ENCODE measurements around the gene INHBE.

The INHBE gene

DNA sequence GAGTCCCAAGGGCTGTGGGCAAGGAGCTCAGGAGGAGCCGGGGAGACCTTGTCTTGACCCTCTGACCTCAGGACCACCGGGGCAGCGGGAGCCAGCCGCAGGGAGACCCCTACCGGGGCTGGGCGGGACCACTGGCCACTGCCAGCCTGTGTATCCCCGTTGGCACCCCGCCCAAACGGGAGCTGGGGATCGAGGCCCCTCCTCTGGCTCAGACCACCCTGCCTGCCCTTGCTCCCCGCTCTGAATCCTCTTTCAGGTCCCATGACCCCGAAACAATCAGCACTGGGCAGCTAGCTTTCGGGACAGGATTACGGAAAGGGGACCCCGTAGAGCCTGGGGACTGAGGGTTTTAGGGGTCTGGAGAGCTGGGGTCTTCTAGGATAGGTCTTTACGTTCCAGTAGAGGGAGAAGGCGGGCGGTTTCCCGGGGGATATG lies 5.8 kb downstream of the INHBE start:
- DNase-seq (ENCODE audit: low spot score), result no peak

DNA sequence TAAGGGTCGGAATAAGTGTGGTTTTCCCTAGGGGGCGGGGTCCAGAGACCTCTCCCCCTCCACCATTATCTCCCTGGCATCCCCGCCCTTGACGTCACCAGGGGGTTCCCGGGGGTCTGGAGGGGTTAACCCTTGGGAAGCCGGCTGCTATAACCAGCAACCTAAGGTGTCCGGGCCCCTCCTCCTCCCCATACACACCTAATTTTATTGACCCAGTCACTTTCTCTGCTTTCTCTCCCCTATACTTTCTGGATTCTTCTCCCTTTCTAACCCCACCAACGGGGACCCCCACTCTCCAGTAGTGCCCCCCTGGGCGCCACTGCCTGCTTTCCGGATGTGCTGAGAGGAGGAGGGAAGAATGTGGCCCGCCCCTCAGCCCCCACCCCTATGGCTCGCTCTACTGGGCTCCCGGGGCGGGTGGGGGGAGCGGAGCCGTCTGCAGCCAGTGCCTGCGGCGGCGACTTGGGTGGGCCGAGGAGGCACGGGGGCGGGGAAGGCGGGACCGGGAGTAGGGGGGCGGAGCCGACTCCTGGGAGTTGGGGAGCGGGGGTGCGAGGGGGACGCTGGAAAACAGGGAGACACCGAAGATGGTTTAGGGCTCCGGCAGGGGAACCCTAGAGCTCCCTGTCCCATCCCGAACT lies 6.3 kb downstream of the INHBE start:
- DNase-seq (ENCODE audit: low spot score), result peak; percentile 50

DNA sequence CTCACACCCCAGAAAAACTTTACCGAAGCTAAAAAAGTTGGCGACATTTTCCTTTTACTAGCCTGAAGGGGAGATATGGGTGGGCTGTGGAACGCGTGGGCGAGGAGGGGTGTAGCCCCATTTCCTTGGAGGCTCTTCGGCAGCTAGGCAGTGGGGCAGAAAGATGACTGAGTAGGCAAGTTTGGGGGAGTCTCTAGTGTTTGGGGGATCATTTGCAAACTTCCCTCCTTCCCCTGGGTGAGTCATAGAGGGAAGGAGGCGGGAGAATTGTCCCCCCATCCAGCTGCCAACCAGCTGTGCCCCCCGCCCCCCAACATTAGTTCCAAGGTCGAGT lies 6.8 kb downstream of the INHBE start:
- DNase-seq (ENCODE audit: low spot score), result no peak

DNA sequence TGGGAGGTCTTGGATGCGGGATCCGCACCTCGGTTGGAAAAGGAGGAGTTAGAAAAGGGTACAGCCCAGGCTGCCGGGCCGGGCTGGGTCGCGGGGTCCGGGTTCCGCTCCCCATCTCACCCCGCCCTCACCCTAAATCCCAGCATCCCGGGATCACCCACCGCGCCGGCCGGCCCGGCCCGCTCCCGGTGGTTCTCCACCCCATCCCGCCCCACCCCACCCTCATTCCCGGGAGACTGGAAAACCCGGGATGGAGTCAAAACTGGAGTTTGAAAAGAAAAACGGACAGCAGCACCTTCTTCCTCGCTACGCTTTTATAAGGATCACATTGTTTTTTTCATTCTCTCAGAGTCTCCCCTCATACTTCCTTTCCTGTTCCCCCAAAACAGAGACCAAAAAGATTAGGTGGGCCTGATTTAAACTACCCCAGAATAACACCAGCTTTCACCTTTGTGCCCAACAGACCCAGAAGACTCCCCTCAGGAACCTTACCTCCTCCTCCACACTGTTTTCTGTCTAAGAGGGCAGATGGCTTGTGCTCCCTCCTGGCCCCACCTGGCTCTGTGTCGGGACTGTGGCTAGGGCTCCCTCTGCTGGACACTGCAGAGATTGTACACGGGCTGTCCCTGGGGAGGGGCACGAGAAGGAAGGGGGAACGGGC lies 7.3 kb downstream of the INHBE start:
- peak; percentile 95 for DNase-seq (ENCODE audit: low spot score)

DNA sequence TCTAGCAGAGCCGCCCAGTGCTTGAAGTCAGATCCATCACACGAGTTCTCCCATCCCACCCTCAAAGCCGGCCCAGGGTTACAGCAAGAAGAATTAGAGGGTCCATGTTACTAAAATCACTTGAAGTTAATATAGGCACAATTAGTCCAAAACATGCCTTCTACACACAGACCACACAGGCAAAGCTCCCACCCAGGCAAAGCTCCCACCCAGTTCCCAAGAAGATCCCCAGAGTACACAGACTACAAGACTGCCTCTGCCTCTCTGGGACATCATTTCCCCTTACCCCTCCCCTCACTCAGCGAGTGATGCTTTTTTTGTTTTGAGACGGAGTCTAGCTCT lies 7.8 kb downstream of the INHBE start:
- no peak for DNase-seq (ENCODE audit: low spot score)

DNA sequence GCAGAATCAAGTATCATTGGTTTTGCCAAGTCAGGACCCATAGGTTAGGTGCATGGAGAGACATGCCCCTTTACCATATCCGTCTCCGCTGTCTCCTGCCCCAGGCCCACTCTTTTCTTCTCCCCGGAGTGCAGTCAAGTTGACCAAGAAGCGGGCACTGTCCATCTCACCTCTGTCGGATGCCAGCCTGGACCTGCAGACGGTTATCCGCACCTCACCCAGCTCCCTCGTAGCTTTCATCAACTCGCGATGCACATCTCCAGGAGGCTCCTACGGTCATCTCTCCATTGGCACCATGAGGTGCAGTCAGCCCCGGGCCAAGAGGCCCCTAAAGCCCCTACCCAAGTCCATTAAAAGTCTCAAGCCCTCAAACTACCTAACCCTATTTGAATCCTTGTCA lies 9.5 kb downstream of the INHBE start:
- DNase-seq (ENCODE audit: low spot score), result no peak

DNA sequence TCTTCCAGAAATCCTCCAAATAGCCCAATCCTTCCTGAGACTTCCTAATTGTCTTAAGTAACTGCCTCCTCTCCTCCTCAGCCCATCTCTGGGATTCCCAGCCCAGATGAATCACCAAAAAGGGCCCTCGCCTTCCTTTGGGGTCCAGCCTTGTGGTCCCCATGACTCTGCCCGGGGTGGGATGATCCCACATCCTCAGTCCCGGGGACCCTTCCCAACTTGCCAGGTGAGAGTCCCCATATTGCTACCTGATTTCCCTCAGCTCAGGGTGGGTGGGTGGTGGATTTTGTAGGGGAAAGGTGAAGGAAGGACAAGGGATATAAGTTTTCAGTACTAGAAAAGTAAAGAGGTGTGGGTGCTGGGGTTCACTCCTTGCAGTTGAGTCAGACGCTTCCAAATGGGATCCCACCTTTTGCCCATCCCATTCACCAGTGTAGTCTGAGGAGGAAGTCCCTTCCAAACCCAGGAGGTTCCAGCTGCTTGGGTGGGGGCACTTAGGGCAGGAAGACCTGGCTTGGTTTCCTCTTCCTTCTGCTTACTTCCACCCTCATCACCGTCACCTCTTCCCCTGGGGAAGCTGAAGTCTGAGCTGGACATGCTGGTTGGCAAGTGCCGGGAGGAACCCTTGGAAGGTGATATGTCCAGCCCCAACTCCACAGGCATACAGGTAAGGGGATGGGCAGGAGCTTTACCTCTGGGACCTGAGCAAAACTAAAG lies 10.1 kb downstream of the INHBE start:
- DNase-seq (ENCODE audit: low spot score), result no peak

DNA sequence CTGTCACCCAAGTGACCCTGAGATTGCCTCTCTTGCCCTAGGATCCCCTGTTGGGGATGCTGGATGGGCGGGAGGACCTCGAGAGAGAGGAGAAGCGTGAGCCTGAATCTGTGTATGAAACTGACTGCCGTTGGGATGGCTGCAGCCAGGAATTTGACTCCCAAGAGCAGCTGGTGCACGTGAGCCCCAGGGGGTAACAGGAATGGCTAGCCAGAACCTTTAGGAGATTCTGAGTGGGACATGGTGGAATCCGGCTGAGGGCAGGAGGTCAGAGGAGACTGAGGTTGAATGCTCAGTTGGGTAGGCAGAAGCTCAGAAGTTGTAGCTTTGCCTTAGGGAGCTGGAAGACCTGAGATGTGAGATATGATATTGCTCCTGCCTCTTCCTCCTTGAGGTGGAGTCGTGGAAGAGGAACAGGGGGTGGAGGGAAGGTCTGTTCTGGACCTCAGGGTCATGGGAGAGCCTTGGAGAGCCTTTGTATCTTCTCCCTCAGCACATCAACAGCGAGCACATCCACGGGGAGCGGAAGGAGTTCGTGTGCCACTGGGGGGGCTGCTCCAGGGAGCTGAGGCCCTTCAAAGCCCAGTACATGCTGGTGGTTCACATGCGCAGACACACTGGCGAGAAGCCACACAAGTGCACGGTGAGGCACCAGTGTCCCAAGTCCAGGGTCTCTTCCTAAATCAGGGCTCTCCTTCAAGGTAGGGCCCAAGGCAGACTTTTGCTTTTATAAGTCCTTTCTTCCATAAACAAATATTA lies 10.8 kb downstream of the INHBE start:
- no peak for DNase-seq (ENCODE audit: low spot score)

DNA sequence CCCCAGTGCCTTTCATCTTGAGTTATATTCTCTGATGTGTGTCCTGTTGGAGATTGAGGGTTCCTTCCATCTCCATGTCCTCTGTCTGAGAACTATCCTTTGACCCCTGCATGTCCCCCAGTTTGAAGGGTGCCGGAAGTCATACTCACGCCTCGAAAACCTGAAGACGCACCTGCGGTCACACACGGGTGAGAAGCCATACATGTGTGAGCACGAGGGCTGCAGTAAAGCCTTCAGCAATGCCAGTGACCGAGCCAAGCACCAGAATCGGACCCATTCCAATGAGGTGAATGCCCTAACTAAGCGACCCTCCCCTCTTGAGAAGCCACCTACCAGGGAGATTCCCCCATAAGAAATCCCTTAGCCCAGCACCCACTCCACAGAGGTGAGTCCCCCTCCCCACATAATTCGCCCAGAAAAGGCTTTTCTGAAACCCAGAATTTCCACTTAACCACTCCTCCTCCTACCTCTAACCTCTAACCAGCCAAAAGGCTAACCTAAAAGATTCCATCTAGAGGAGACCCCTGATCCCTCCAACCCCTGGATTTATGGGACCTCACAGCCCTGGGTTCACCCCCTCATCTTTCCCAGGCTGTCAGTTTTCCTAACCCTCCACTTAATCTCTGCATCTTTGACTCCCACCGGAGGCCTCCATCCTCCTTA lies 12.2 kb downstream of the INHBE start:
- no peak for DNase-seq (ENCODE audit: low spot score)

DNA sequence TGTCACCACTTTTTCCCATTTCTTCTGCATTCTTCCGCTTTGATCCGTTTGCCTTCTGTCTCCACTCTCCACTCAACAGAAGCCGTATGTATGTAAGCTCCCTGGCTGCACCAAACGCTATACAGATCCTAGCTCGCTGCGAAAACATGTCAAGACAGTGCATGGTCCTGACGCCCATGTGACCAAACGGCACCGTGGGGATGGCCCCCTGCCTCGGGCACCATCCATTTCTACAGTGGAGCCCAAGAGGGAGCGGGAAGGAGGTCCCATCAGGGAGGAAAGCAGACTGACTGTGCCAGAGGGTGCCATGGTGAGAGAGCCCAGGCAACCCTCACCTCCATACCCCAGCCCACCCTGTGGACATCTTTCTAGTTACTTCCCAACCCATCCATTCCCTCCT lies 12.8 kb downstream of the INHBE start:
- DNase-seq (ENCODE audit: low spot score), result no peak

DNA sequence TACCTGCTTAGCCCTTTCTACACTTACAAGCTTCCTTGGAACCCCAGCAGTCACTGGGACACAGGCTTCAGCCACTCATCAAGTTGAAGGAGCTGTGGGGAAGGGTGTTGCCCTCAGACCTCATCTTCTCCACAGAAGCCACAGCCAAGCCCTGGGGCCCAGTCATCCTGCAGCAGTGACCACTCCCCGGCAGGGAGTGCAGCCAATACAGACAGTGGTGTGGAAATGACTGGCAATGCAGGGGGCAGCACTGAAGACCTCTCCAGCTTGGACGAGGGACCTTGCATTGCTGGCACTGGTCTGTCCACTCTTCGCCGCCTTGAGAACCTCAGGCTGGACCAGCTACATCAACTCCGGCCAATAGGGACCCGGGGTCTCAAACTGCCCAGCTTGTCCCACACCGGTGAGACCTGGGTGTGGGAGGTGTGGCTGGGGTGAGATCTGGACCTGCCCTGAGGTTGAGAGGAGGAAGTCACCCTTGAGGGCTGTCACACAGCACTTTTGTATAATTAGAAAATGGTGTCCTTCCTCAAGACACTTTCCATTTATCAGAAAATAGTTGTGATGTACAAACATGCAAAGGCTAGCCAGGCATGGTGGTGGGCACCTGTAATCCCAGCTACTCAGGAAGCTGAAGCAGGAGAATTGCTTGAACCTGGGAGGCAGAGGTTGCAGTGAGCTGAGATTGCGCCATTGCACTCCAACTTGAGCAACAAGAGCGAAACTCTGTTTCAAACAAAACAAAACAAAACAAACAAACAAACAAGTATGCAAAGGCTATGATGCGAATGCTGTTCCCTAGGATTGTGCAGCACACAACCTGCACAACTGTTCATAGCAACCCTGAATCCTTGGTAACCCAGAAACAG lies 14.4 kb downstream of the INHBE start:
- no peak for DNase-seq (ENCODE audit: low spot score)

DNA sequence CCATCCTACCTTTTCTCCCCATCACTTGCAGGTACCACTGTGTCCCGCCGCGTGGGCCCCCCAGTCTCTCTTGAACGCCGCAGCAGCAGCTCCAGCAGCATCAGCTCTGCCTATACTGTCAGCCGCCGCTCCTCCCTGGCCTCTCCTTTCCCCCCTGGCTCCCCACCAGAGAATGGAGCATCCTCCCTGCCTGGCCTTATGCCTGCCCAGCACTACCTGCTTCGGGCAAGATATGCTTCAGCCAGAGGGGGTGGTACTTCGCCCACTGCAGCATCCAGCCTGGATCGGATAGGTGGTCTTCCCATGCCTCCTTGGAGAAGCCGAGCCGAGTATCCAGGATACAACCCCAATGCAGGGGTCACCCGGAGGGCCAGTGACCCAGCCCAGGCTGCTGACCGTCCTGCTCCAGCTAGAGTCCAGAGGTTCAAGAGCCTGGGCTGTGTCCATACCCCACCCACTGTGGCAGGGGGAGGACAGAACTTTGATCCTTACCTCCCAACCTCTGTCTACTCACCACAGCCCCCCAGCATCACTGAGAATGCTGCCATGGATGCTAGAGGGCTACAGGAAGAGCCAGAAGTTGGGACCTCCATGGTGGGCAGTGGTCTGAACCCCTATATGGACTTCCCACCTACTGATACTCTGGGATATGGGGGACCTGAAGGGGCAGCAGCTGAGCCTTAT lies 15.3 kb downstream of the INHBE start:
- DNase-seq (ENCODE audit: low spot score), result no peak

DNA sequence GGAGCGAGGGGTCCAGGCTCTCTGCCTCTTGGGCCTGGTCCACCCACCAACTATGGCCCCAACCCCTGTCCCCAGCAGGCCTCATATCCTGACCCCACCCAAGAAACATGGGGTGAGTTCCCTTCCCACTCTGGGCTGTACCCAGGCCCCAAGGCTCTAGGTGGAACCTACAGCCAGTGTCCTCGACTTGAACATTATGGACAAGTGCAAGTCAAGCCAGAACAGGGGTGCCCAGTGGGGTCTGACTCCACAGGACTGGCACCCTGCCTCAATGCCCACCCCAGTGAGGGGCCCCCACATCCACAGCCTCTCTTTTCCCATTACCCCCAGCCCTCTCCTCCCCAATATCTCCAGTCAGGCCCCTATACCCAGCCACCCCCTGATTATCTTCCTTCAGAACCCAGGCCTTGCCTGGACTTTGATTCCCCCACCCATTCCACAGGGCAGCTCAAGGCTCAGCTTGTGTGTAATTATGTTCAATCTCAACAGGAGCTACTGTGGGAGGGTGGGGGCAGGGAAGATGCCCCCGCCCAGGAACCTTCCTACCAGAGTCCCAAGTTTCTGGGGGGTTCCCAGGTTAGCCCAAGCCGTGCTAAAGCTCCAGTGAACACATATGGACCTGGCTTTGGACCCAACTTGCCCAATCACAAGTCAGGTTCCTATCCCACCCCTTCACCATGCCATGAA lies 16.0 kb downstream of the INHBE start:
- no peak for DNase-seq (ENCODE audit: low spot score)

DNA sequence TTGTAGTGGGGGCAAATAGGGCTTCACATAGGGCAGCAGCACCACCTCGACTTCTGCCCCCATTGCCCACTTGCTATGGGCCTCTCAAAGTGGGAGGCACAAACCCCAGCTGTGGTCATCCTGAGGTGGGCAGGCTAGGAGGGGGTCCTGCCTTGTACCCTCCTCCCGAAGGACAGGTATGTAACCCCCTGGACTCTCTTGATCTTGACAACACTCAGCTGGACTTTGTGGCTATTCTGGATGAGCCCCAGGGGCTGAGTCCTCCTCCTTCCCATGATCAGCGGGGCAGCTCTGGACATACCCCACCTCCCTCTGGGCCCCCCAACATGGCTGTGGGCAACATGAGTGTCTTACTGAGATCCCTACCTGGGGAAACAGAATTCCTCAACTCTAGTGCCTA lies 16.6 kb downstream of the INHBE start:
- no peak for DNase-seq (ENCODE audit: low spot score)

DNA sequence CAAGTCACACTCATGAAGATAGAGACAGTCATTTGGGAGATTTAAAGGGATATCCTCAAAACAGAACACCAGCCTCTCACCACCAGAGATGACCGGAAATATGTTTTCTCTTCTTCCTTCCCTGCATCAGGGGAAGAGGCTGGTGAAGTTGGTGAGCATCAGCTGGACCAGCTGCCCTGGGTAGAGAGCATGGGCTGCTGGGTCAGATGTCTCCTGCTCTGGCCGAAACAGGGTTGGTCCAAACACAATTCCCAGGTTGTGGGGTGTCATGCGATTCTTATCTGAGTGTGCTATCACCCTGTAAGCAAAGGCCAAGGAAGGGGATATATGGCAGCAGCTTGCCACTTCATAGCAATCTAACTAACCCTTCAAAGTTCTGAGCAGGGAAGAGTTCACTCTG lies 17.3 kb downstream of the INHBE start:
- no peak for DNase-seq (ENCODE audit: low spot score)

DNA sequence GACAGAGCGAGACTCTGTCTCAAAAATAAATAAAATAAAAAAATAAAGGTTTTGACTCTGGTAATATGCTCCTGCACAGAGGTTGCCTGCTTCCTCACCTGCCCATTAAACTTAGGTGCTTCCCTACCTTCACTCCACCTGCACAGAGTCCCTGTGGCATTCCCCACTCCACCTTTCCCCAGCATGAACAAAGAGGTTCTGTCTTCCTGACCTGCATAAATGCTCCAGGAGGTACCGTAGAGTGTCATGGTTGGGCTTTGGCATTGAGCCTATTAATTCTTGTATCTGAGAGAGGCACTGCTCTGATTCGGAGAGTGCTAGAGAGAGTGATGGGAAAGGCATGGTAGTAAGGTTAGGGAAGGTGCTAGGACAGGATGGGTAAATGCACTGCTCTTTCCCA lies 18.3 kb downstream of the INHBE start:
- no peak for DNase-seq (ENCODE audit: low spot score)

DNA sequence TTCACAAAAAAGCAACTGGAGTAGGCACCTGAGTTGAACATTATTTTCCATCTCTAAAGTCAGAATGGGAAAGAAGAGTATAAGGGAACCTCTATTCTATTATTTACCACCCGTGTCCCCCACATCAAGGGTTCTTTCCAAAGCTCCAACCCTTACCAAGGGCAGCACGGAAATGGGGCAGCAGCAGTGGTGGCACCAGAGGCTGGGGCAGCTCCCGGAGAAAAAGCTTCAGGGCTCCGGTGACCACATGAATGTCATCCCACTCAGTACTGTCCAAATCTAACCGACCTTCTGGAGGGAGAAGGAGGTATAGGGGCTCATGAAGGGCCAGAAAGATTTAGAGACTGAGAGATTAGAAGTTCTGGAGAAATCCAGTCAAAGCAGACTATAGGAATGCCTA lies 18.8 kb downstream of the INHBE start:
- DNase-seq (ENCODE audit: low spot score), result no peak

DNA sequence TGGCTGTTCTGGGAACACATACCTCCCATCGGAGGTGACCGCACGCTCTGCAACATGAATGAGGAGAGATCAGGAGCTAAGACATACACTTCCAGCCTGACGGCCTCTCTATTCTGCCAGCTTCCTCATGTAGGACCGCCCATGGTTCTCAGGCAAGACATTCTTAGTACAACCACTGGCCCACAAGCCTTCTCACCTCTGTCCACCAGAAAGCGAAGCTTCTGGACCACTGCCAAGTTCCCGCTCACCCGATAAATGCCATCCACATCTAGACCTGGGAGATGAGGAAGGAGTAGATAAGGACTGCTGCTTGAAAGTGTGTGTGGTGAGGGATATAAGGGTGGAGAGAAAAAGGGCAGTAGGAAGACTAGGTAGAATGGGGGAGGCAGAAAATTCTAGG lies 19.3 kb downstream of the INHBE start:
- DNase-seq (ENCODE audit: low spot score), result no peak

DNA sequence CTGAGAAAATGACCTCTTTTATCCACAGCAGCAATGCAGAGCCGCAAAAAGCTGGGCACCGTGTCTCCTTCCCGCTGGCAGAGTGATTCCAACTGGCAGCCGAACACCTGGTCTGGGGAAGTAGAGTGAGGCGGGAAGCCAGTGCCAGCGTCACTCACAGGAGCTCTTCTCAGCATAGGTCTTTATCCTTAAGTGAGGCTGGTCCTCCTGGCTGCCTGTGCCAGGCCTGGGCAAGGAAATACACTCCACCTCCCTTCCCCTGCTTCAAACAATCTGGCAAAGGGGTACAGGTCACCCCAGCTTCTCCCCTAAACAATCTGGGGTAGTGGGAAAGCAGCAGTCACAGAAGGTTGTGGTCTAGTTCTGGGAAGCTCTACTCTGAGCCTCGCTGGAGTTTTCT lies 19.8 kb downstream of the INHBE start:
- DNase-seq (ENCODE audit: low spot score), result no peak

Data from SW480 (cell line).